B cell (primary cell): ENCODE results near the gene PHF8. TPM values are rescaled to one million over a fixed set of nuclear protein-coding genes. Genes with fewer than 3 reads are reported as not detected.

Experiments used
- ATAC-seq: fragments of 200-7000 bp; cut with Tn5 transposase; one replicate; pipeline ENCODE4 v1.10.0; 2021; ENCODE audit warnings: low read depth, mild to moderate bottlenecking, moderate number of reproducible peaks, moderate library complexity
- CTCF ChIA-PET: fragments of 350-600 bp; sonication (Branson Sonifier 250); formaldehyde crosslinking; loops from one replicate; lab custom pipeline; 2021; ENCODE audit warnings: antibody characterized with exemption, inconsistent platforms; lab: Charles Lee
- POLR2A ChIA-PET: fragments of 350-600 bp; sonication (Branson Sonifier 250); formaldehyde crosslinking; loops from one replicate; lab custom pipeline; 2021; ENCODE audit warnings: antibody characterized with exemption; lab: Charles Lee
- DNase-seq: peaks from one replicate; pipeline ENCODE4 v3.0.0; 2013
- H2AFZ ChIP-seq: 2 replicates; pipeline ENCODE4 v1.6.1; 2012; ENCODE audit warnings: mild to moderate bottlenecking, low read depth, low read length; ENCODE audit not compliant: insufficient read depth, poor library complexity, severe bottlenecking
- H3K27ac ChIP-seq, 2 donors: 1 replicate in 1 of 2; 2 replicates in 1 of 2; pipeline ENCODE4 v1.5.1; 2012 to 2013; ENCODE audit warnings: low read length in 2 of 2, mild to moderate bottlenecking in 2 of 2, moderate library complexity in 1 of 2
- H3K27me3 ChIP-seq, 4 experiments: fragments of 200-600 bp in 1 of 4; sonication (generic) in 1 of 4; replicated peaks in 1 of 4; 1 replicate in 2 of 4; 2 replicates in 2 of 4; pipeline versions ENCODE4 v1.6.1 to v1.7.0; 2013 to 2016; ENCODE audit warnings: low read length in 3 of 4, mild to moderate bottlenecking in 2 of 4, mixed read lengths in 1 of 4, moderate library complexity in 1 of 4; ENCODE audit not compliant: insufficient read depth in 4 of 4, control insufficient read depth in 3 of 4; ENCODE audit errors: control extremely low read depth in 1 of 4
- H3K36me3 ChIP-seq, 2 experiments: replicated peaks in 1 of 2; 1 replicate in 1 of 2; 2 replicates in 1 of 2; pipeline versions ENCODE4 v1.6.1 to v1.7.1; 2013; ENCODE audit warnings: low read length in 1 of 2; ENCODE audit not compliant: insufficient read depth in 2 of 2, control insufficient read depth in 1 of 2; ENCODE audit errors: control extremely low read depth in 1 of 2, extremely low read depth in 1 of 2
- H3K4me1 ChIP-seq, 2 donors: fragments of 200-600 bp in 1 of 2; sonication (generic) in 1 of 2; 1 replicate in 1 of 2; 2 replicates in 1 of 2; pipeline versions ENCODE4 v1.5.1 to v1.6.1; 2013 to 2017; ENCODE audit warnings: low read length in 2 of 2; ENCODE audit not compliant: control insufficient read depth in 2 of 2, insufficient read depth in 2 of 2
- H3K4me2 ChIP-seq: replicated peaks from 2 replicates; pipeline ENCODE3; 2012; ENCODE audit warnings: mild to moderate bottlenecking, low read depth, low read length; ENCODE audit not compliant: poor library complexity, severe bottlenecking
- H3K4me3 ChIP-seq, 5 experiments: fragments of 200-600 bp in 1 of 5; sonication (generic) in 1 of 5; 1 replicate in 3 of 5; 2 replicates in 2 of 5; pipeline versions ENCODE4 v1.5.1 to v1.7.0; 2011 to 2016; ENCODE audit warnings: low read length in 4 of 5, mild to moderate bottlenecking in 4 of 5, low read depth in 2 of 5, control low read depth in 1 of 5, moderate library complexity in 1 of 5; ENCODE audit not compliant: insufficient read depth in 1 of 5; ENCODE audit errors: control extremely low read depth in 1 of 5, extremely low read depth in 1 of 5
- H3K79me2 ChIP-seq: fragments of 200-600 bp; sonication (generic); one replicate; pipeline ENCODE4 v1.6.0; 2016; ENCODE audit warnings: low read length; ENCODE audit not compliant: control insufficient read depth, insufficient read depth
- H3K9ac ChIP-seq: fragments of 200-600 bp; sonication (generic); 2 replicates; pipeline ENCODE4 v1.6.1; 2017; ENCODE audit warnings: mild to moderate bottlenecking, low read length, moderate library complexity
- H3K9me3 ChIP-seq, 3 donors: one replicate each; pipeline versions ENCODE4 v1.6.1 to v1.7.1; 2013; ENCODE audit warnings: low read length in 2 of 3; ENCODE audit not compliant: control insufficient read depth in 2 of 3, insufficient read depth in 1 of 3; ENCODE audit errors: control extremely low read depth in 1 of 3
- H4K20me1 ChIP-seq: 2 replicates; pipeline ENCODE4 v1.6.0; 2012; ENCODE audit warnings: mild to moderate bottlenecking, low read length; ENCODE audit not compliant: insufficient read depth, control insufficient read depth, poor library complexity, severe bottlenecking
- H3K27ac Mint-ChIP-seq: one replicate; pipeline ENCODE4 v1.8.0; 2021; ENCODE audit warnings: mixed read lengths
- H3K27me3 Mint-ChIP-seq: one replicate; pipeline ENCODE4 v1.8.0; 2021; ENCODE audit warnings: mixed read lengths
- H3K4me1 Mint-ChIP-seq: one replicate; pipeline ENCODE4 v1.8.0; 2021; ENCODE audit warnings: mixed read lengths
- H3K4me3 Mint-ChIP-seq: one replicate; pipeline ENCODE4 v1.8.0; 2021; ENCODE audit warnings: mixed read lengths
- H3K9me3 Mint-ChIP-seq: one replicate; pipeline ENCODE4 v1.8.0; 2022; ENCODE audit warnings: mixed read lengths; ENCODE audit not compliant: insufficient read depth
- EZH2 ChIP-seq: IDR thresholded peaks from 2 replicates; pipeline ENCODE4 v1.6.1; 2012; ENCODE audit warnings: borderline replicate concordance, low read depth, mild to moderate bottlenecking, moderate library complexity, low read length; ENCODE audit not compliant: insufficient read depth, poor library complexity, severe bottlenecking
- WGBS: methylation state at CpG from one replicate; pipeline ENCODE4 v1.1.5; 2013; ENCODE audit warnings: missing lambda C conversion rate; ENCODE audit not compliant: insufficient coverage; 5-methylcytosine and 5-hydroxymethylcytosine counted together
- intact Hi-C: fragments of 100-400 bp; cut with micrococcal nuclease; formaldehyde crosslinking; loops from one replicate; pipeline ENCODE4 v1.10.0; 2022
- polyA plus RNA-seq: library from polyadenylated mRNA; depleted of rRNA; stranded (reverse); fragments of >200 nt; gene quantifications from 2 replicates; pipeline ENCODE4 v1.2.3, GENCODE V29; 2012
- total RNA-seq, 2 donors: library from RNA; stranded (reverse); fragments of 120-200 nt in 1 of 2; gene quantifications; 1 replicate in 1 of 2; 2 replicates in 1 of 2; pipeline versions ENCODE4 v1.2.3 to v1.2.4, GENCODE V29; 2013 to 2022
- TF ChIP-seq, protein P1 (sequence below): fragments of 200-600 bp; IDR thresholded peaks from one replicate; pipeline ENCODE4 v1.8.0; 2022; ENCODE audit warnings: antibody characterized with exemption, mild to moderate bottlenecking

The PHF8 gene
- total and polyA plus RNA-seq, 2 donors (not counting 1 experiment from before 2014, with no cell fraction given): 21.4 to 73.2 TPM

DNA sequence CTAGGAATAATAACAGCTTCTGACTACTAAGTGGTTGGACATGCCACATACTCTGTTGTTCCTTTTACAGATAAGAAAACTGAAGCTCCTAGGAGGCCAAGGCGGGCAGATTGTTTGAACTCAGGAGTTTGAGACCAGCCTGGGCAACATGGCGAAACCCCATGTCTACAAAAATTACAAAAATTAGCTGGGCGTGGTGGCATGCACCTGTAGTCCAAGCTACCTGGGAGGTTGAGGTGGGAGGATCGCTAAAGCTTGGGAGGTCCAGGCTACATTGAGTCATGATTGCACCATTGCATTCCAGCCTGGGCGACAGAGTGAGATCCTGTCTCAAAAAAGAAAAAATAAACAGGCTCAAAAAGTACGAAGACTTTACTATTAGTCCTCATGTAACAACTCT is 30.6 kb upstream of the PHF8 start:
- ATAC-seq: no peak

DNA sequence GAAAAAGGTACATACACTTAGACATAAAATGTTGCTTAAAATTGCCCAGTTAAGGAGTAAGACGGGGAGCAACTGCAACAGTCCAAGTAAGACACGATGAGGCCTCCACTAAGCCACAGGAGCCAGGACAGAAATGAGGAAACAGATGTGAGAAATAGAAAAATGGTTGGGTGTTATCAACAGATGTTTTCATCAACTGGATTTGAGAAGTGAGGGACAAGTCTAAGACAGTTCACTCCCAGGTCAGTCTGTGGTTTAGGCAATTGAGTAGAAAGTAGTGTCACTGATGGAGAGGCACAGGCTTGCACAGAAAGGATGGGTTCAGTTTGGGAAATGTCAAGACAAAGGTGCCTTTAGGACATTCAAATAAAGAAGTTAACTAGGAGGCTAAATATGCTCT is 23.5 kb upstream of the PHF8 start:
- no CpG with 5 or more reads among the region's 2 CpGs for WGBS
- no peaks in the 10 kb centered on the region for H3K9me3 Mint-ChIP-seq
- POLR2A ChIA-PET: no interaction called here
- Histone ChIP-seq H3K27me3 (no peaks in the 10 kb centered on the region), H3K36me3 (no peaks in the 10 kb centered on the region), H3K4me3 (no peak overlapping the region), H3K79me2 (no peaks in the 10 kb centered on the region), H3K27ac (no peak overlapping the region), H3K4me1 (no peaks in the 10 kb centered on the region), H3K9me3 (no peaks in the 10 kb centered on the region), H3K4me2 (no peak overlapping the region), H4K20me1 (no peaks in the 10 kb centered on the region), H2AFZ (no peak overlapping the region), H3K9ac (no peak overlapping the region)
- H3K27me3 Mint-ChIP-seq: no peaks in the 10 kb centered on the region
- CTCF ChIA-PET: no interaction called here
- ATAC-seq (no peak), DNase-seq (no peak)
- no peaks in the 10 kb centered on the region for H3K4me1 Mint-ChIP-seq
- intact Hi-C loops: no loop called here
- TF ChIP-seq, protein P1, sequence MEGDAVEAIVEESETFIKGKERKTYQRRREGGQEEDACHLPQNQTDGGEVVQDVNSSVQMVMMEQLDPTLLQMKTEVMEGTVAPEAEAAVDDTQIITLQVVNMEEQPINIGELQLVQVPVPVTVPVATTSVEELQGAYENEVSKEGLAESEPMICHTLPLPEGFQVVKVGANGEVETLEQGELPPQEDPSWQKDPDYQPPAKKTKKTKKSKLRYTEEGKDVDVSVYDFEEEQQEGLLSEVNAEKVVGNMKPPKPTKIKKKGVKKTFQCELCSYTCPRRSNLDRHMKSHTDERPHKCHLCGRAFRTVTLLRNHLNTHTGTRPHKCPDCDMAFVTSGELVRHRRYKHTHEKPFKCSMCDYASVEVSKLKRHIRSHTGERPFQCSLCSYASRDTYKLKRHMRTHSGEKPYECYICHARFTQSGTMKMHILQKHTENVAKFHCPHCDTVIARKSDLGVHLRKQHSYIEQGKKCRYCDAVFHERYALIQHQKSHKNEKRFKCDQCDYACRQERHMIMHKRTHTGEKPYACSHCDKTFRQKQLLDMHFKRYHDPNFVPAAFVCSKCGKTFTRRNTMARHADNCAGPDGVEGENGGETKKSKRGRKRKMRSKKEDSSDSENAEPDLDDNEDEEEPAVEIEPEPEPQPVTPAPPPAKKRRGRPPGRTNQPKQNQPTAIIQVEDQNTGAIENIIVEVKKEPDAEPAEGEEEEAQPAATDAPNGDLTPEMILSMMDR: no peak
- no peak for TF ChIP-seq EZH2
- H3K27ac Mint-ChIP-seq: no peak overlapping the region
- H3K4me3 Mint-ChIP-seq: no peak overlapping the region

More for the DNA sequence above, 30.6 kb upstream of the PHF8 start:
- ChIA-PET CTCF (no interaction called here), POLR2A (no interaction called here)
- no peak overlapping the region for H3K27ac ChIP-seq
- intact Hi-C loops: no loop called here
- WGBS: no CpG with 5 or more reads among the region's 6 CpGs
- H3K4me1 ChIP-seq: no peaks in the 10 kb centered on the region
- H3K36me3 ChIP-seq: peaks cover 0 to 1% of the 10 kb centered on the region in 2 experiments
- DNase-seq: no peak
- no peak overlapping the region for H3K4me3 ChIP-seq
- TF ChIP-seq, protein P1: no peak
- no peak for TF ChIP-seq EZH2
- H3K4me3 Mint-ChIP-seq: no peak overlapping the region
- H3K27me3 Mint-ChIP-seq: no peaks in the 10 kb centered on the region
- no peaks in the 10 kb centered on the region for H3K9me3 Mint-ChIP-seq
- no peaks in the 10 kb centered on the region for H4K20me1 ChIP-seq
- no peak overlapping the region for H2AFZ ChIP-seq
- H3K9ac ChIP-seq: no peak overlapping the region
- no peaks in the 10 kb centered on the region for H3K79me2 ChIP-seq
- H3K27me3 ChIP-seq: no peaks in the 10 kb centered on the region
- H3K9me3 ChIP-seq: no peaks in the 10 kb centered on the region
- no peaks in the 10 kb centered on the region for H3K4me1 Mint-ChIP-seq
- no peak overlapping the region for H3K27ac Mint-ChIP-seq
- H3K4me2 ChIP-seq: no peak overlapping the region
